NCI-H1092 (cell line): ENCODE measurements around the gene TRABD2A.

Experiments used
- DNase-seq: peaks from one replicate; lab custom pipeline; 2025; lab: John Stamatoyannopoulos, UW

Gene TRABD2A

GRCh38 chr2:84904717-84905174, 23.9 kb upstream of the TRABD2A start:
- no peak for DNase-seq

GRCh38 chr2:84904151-84904550, 23.3 kb upstream of the TRABD2A start:
- no peak for DNase-seq

GRCh38 chr2:84902526-84902925, 21.6 kb upstream of the TRABD2A start:
- no peak for DNase-seq

DNA sequence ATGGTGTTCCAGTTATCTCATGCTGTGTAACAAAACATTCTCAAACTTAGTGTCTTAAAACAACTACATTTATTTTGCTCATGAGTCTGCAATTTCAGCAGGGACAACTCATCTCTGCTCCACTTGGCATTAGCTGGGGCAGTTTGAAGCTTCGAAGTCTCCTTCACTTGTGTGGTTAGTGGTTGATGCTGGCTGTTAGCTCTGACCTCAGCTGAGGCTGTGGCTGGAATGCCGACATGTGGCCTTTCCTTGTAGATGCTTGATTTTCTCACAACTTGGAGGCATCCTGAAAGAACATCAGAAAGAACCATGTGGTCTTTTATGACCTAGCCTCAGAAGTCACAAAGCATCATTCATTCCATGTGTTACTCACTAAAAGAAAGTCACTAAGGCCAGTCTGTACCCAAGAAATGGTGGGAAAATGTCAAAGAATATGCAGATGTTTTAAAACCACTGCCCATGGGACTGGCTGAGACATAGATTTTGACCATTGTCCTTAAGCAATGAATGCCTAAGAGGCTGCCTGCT, 20.8 kb upstream of the TRABD2A start:
- DNase-seq: no peak

DNA sequence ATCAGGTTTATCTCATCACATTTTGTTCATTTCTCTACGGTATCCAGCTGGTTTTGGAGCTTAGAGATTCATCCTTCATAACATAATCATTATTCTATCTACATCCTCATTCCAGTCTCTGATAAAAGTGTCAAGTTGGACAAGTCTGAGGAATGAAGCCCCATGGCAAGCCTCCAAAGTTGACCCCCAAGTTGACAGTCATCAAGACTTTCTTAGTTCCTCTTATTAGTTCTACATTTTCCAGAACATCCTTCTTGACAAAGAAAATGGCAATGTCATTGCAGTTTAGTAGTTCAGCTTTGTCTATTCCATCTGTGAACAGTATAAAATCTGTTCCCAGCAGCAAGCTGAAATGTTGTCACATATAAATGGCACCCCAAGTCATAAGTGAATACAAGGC, 20.1 kb upstream of the TRABD2A start:
- DNase-seq: no peak

DNA sequence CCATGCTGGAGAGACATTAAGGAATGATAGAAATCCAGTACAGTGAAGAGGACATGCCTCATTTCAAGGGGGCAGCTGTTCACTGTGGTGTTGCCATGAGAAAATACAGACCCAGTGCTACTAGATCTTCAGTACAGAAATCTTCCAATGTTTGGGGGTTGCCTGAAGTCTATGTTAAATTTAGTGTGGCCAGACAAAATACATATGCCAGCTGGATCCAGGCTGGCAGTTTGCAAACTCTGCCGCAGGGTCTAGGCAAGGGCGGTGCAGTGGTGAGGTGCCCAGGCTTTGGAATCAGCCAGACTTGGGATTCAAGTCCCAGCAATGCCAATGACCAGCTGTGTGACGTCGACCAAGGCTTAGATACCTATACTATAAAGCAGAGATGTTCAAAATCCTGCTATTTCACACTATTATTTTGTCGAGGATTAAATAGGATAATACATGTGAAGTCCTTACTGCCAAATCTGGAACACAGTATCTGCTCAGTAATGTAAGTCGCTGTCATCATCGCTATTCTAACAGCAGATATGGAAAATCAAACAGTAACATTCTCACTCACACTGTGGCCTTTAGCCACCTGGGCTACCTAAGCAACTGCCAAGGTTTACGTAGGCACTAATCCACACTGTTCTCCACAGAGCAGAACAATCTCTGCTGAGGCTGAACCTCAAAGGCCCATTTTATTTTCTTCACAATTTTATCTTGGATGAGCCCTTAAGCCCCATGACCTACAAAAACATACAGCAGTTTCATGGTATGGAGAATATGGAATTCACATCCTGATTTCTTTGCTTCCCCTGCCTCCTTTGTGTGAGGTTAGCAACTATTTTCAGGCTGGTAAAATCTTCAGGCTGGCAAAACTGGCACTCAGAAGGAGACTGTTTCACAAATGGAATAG, 18.7 kb upstream of the TRABD2A start:
- no peak for DNase-seq

DNA sequence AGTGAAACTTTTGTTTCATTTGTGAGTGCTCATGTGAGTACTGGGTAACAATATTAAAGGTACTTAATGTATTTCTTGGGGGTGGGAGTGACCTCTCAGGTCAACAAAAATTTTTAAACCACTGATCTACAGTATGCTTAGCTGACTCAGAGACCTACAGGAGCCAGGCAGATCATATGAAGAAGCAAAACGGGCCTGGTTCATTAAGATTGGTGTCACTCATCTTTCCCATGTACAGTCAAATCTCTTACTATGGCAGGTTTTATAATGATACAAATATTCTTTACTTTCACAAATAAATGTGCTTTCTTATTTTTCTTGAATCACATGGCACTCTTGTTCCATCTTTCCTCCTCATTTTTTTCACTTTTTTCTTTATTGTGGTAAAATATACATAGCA, 16.9 kb upstream of the TRABD2A start:
- DNase-seq: no peak

DNA sequence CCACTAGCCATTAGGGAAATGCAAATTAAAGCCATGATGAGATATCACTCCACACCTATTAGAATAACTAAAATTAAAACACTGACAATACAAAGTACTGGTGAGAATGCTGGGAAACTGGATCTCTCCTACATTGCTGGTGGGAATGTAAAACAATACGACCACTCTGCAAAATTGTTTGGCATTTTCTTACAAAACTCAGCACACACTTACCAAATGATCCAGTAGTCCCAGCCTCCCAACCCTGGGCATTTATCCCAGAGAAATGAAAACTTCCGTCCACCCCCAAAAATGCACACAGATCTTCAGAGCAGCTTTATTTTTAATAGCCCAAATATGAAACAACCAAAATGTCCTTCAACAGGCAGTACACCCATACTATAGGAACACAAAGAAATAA, 15.7 kb upstream of the TRABD2A start:
- DNase-seq: no peak

DNA sequence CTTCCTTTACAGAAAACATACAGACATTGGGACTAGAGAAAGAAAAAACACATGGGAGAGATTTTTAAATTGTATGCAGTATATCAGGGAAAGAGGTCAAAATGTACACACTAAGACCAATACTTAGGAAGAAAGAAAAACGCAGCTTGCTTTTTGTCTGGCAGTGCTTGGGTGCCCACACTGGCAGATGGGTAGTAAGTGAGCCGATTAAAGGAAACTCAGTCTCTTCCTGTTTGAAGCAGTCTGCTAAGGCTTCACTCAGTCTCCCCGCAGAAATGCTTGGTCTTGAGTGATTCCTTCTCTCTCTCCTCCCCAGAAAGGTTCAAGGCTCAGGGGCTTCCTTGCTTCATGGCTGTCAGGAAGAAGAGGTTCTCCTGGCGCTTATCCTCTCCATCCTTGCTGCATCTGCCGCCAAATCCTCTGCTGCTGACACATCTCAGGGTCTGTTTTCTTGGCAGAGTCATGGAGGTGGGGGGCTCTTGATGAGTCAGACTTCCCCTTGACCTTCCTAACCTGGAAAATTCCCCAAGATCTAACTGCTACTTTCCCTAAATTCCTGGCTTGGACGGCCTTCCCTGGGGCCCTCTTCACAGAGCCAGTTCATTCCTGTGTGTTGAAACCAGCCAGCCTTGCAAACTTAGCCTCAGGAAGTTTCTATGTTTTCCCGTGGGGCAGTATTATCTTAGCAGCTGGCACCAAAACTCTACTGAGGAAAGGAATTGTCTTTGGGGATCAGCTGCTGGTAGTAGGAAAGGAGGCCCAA, 14.1 kb upstream of the TRABD2A start:
- no peak for DNase-seq

DNA sequence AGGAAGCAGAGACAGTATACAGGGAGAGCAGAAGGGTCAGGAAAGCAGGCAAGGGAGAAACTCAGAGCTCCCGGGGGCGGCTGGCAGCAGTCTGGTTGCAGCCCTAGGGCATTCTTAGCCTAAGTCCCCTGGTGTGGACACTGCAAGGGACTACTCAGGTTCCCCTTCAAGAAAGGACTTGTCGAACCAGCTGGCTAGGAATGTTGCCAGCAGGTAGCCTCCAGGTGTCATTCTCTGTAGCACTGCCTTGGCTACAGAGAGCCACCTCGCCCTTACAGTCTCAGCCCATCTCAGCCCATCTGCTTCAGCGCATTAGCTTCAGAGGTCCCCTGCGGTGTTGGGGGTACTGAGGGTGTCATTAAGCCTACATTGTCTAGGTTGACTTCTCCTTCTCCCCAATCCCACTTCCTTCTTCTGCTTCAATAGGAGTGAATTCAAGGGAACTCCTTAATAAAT, 13.3 kb upstream of the TRABD2A start:
- DNase-seq: no peak

DNA sequence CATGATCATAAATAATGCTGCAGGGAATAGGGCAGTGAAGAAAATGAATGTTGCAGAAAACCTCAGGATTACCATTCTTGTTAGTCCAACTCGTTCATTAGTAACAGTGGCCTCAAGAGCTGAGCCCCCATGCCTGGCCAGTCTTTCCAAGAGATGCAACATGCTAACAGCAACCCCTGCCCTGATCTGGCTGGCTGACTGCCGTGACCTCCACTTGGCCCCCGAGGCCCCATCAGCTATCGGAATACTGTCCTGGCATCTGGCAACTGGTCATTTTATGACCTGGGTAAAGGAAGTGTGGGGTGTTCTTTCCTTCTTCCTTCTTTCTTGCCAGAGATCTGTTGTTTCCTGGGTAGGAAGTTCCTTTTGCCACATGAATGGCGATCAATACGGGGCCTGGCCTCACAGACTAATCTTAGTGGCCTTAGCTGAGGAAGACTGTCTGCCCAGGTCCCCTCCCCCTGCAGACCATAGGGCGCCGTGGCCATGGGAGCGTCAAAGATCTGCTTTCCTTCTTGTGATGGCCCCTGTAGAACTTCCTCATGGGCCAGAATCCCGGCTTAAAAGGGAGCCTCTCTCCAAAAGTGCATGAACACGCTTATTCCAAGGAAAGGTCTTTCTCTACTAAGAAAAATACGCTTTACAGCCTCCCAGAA, 10.6 kb upstream of the TRABD2A start:
- DNase-seq: no peak

DNA sequence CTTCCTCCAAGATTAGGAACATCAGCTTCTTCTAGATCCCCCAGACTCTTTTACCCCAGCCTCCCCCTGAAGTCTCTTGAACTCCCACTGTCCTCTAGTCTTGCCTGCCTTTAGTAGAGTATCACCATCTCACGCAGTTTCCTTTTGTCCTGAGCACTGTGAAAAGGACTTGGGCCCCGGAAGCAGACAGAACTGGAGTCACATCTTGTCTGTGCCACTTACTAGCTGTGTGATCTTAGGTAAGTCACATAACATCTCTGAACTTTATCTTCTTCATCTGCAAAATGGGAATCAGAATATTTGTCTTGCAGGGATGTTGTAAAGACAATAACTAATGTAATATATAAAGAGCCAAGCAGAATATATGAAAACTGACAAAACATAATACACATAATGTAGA, 8.4 kb upstream of the TRABD2A start:
- no peak for DNase-seq

DNA sequence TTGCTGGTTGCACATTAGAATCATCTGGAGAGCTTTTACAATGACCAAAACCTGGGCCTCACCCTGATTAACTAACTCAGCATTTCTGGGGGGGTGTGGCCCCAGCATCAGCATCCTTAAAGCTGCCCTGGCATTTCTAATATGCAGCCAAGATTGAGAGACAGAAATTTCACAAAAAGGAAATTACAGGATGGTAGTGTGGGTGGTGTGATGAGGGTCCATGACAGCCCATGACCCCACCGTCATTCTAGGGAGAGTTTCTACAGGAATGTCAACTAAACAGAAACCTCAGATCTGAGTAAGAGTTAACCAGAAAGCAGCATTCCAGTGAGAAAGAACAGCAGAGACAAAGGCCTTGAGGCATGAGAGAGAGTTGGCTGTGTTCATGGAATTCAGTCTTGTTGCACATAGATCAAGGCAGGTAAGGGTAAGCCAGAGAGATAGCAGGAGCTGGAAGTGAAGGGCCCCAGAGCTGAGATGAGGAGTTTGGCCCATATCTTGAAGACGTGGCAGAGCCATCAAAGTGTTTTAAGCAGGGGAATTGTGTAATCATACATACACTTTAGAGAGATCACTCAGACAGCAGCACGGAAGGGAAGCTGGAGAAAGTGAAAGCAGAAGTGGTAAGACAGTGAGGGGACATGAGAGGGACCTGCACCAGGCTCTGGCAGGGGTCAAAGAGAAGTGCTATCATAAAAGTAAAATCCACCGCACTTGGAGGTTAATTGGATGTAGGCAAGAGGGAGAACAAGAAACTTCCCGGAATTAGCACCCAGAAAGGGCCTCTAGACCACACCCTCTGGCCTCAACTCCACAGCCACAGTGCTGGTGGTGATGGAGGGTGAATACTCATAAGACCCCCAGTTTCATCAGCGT, 7.8 kb upstream of the TRABD2A start:
- DNase-seq: no peak

DNA sequence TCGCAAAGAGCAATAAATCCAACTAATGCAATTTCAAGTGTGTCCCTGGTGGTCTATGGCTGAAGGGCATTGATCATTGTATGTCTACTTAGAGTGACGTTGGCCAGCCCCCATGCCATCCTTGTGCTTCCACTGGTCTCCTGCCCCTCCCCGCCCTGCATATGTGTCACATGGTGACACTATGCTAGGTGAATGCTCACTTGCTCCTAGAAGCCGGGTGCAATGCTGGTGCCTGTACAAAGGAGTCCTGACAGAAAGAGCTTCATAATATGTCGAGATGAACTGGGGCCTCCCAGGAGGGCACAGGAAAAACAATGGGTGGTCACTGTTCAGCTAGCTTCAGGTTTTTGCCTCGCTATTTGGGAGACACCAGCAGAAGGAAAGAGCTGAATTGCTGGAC, 5.9 kb upstream of the TRABD2A start:
- DNase-seq: no peak

DNA sequence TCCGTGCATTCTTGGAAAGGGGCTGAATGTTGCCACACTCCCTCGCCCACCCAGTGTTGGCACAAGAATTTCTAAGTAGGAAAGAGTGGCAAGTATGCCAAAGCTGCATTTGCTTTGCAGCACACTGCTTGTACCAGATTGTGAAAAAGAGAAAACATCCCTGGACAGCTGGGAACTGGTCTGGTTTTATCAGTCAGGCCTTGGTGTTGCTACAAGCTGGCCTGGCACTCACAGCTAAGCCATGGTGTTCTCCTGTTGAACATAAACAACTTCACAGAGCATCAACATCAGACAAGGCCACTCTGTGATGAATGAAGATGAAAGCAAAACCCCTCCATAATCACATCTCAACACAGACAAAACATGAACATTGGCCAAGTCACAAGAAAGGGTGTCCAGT, 4.2 kb upstream of the TRABD2A start:
- no peak for DNase-seq

- DNase-seq: no peak
Measured at GRCh38 chr2:84884449-84884848, 3.6 kb upstream of the TRABD2A start.

GRCh38 chr2:84882775-84883550, 2.1 kb upstream of the TRABD2A start:
- no peak for DNase-seq

- DNase-seq: no peak
Measured at GRCh38 chr2:84882414-84882738, 1.5 kb upstream of the TRABD2A start.

DNA sequence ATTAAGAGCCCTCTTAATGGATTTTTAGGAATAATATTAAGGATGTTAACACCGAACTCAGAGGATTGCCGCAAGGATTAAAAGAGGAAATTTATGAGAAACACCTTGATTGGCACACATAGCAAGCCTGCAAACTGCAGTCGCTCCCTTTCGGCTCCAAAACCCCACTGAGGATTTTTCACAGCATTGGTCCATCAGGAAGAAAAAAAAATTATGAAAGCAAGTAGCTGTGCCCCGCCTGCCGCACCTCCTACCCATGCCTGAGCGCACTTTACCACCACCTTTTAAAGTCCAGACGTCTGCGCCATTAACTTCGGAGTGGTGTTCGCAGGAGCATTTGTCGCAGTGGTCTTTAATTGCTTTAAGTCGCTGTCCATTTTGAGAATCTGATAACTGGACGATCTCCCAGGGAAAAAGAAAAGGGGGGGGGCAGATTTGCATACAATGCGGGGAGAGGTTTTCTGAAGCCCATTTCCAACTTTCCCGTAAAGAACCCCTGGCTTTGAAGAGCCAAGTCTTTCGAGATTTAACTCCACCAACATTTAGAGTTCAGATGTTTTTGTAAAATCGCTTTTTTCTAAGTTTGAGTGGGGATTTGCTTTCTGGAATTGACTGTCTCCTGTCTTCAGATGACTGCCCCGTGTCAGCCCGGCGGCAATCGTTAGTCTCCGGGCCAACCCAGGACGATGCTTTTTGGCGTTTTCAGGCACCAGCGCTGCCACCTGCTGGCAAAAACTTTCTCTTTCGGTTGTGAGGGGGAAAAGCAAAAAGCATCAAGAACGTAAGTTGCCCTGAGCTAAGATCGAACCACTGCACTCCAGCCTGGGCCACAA, 913 bp upstream of the TRABD2A start:
- peak; percentile 29 for DNase-seq

DNA sequence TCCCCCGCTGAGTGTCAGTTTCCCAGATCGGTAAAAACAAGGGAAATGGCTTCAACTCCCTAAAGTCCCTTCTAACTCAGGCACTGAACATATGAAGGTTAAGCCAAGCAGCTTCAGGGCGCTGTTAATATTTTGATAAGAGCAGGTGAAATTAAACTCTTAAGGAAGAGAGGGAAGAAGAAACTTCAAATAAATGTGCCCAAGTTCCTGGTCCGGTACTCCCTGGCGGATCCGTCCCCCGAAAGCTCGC, 564 bp downstream of the TRABD2A start:
- DNase-seq: no peak
